Dedifferentiated amniotic fluid mesenchymal stem cell (primary cell): ENCODE results near the gene MYH3.

Experiments
- DNase-seq: peaks from one replicate; pipeline ENCODE4 v3.0.0-alpha.2; 2016; ENCODE audit errors: extremely low spot score

MYH3 gene

GRCh38 chr17:10649602-10650001, 7.5 kb downstream of the MYH3 start:
- DNase-seq: no peak

- DNase-seq: peak; percentile 27
These were observed 8.2 kb downstream of the MYH3 start for GRCh38 chr17:10648956-10649355.

- DNase-seq: no peak
These were observed 8.7 kb downstream of the MYH3 start for GRCh38 chr17:10648381-10648780.

- DNase-seq: peak; percentile 54
These were observed 10.6 kb downstream of the MYH3 start for GRCh38 chr17:10646392-10646990.

DNA sequence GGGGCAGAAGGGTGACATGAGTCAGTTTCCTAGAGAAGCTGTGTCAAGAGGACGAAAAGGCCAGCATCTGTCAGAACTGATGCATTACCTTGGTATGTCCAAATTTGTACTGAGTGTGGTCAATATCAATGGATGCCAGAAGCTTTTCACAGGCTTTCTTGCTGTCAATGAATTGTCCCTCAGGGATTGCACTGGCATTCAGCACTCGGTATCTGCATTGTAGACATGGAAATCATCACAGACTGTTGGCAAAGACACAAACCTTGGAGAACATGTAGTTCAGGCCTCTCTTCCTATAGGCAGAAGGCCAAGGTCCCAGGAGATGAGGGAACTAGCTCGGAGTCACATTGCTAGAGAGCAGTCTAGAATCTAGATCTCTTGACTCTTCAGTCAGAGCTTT, 16.6 kb downstream of the MYH3 start:
- no peak for DNase-seq

DNA sequence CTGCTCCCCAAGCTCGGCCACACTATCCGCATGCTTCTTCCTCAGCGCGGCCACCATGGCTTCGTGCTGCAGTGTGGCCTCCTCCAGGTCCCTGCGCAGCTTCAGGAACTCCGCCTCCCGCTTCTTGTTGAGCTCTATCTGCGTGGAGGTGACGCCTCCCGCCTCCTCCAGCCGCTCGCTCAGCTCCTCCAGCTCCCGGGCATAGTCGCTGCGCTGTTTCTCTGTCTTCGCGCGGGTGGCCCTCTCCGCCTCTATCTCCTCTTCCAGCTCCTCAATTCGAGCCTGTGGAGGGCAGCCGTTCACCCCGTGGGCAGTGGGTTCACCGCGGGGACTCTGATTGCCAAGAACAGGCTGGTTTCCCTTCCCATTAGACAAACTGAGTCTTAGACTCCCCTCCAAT, 19.0 kb downstream of the MYH3 start:
- peak; percentile 4 for DNase-seq

DNA sequence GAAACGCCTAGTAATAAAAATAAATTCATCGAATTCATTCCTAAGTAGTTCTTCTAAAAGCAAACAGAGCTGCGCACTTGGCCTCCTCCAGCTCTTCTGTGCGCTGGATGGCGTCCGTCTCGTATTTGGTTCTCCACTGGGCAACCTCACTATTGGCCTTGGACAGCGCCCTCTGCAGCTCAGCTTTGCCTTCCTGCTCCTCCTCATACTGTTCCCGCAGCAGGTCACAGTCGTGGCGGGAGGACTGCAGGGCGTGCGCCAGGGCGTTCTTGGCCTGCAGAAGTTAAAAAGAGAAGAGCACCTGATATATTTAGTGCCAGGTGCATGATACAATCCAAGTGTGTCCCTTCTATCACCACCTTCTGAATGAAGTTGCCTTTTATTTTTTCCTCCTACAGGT, 21.8 kb downstream of the MYH3 start:
- DNase-seq: no peak

DNA sequence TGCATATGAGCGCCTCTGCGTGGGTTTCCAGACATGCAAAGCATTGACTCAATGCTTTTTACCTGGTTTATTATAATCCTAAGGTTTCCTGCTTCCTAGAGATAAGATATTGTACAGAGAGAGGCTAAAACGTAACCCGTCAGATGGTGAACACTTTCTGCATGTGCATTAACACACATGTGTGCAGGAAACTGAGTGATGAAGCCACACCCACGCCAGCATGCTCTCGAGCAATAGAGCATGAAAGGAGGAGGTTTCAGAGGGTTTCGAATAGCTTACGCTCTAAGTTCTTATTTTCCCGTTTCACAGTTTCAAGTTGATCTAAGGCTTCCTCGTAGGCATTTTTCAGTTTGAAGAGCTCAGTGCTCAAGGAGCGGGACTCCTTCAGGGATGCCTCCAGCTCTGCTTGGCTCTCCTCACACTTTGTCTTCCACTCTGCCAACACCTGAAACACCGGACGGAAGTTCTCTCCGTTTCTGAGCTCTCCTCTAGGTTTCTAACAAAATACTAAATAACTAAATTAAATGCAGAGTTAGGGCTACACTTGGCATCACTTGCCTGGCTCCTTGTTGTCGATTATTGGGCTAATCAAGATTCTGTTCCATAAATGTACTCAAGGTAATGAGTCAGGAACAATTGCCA, 23.2 kb downstream of the MYH3 start:
- no peak for DNase-seq

DNA sequence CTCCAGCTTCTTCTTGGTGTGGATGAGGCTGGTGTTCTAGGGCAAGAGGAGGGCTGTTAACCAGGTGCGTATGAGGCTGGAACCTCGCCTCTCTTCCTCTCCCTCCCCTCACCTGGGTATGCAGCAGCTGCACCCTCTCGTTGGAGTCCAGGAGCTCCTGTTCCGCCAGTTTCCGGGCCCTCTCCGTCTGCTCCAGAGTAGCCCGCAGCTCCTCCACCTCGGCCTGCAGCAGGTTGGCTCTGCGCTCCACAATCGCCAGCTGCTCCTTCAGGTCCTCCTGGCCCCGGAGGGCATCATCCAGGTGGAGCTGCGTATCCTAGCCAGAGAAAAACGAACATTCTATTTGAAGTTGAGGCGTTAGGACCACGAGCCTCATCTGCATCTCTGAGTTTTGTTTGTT, 25.4 kb downstream of the MYH3 start:
- DNase-seq: no peak

DNA sequence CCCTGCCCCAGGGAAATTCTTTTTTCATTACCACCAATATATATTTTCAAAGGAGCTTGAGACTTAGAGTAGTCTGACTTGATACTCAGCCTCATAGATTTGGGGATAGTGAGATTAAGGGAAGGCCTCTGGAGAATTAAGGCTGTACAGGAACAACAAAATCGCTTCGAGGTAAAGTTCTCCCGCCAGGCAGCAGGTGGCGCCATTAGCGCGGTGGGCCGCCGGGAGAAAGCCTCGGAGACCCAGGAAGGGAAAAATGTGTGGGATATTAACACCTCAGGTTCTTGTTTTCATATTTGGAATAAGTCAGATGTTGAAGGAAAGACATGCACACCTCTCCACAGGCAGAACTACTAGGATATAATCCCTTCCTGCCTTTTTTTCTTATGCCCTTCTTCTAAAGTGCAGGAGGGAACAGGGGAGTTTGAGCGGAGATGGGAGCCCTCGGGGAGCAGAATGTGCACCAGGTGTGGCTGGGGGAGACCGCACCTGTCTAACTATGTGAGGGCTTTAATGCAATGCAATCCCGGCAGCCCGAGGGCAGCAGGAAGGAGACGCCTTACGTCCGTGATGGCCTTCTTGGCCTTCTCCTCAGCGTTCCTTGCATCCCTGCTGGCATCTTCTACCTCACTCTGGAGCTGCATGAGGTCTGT, 25.9 kb downstream of the MYH3 start:
- DNase-seq: no peak

- no peak for DNase-seq
These were observed 27.4 kb downstream of the MYH3 start for GRCh38 chr17:10629706-10630105.

DNA sequence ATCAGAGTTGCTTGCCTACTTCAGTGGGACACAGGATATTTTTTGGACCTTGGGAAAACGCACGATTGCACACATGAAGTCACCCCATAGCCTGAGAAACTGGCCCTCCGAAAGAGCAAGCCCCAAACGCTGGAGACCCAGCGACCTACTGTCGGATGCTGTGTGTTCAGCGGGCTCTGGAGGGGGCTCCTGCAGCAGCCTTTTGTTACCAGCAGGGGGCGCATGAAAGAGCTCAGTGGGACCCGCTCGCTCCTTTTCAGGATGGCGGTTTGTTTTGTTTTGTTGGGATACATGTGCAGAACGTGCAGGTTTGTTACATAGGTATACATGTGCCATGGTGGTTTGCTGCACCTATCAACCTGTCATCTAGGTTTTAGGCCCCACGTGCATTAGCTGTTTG, 28.4 kb downstream of the MYH3 start:
- no peak for DNase-seq

GRCh38 chr17:10626390-10626789, 30.7 kb downstream of the MYH3 start:
- no peak for DNase-seq

DNA sequence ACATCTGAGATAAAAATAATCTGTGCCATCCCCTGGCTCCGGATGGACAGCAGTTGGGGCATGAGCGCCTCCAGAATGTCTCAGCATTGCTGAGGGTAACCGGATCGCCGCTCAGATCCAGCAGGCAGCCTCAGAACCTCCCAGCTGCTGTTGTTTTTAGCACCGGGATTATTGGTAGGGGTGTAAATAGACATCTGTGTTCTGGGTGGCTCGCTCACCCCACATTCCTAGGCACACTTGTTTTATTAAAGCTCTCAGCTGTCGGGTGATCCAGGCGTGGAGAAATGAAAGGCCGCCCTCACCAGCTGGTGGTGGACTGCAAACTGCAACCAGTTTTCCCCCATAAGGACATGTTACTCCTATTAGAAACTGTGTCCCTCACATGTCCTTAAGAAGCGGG, 32.1 kb downstream of the MYH3 start:
- DNase-seq: no peak

DNA sequence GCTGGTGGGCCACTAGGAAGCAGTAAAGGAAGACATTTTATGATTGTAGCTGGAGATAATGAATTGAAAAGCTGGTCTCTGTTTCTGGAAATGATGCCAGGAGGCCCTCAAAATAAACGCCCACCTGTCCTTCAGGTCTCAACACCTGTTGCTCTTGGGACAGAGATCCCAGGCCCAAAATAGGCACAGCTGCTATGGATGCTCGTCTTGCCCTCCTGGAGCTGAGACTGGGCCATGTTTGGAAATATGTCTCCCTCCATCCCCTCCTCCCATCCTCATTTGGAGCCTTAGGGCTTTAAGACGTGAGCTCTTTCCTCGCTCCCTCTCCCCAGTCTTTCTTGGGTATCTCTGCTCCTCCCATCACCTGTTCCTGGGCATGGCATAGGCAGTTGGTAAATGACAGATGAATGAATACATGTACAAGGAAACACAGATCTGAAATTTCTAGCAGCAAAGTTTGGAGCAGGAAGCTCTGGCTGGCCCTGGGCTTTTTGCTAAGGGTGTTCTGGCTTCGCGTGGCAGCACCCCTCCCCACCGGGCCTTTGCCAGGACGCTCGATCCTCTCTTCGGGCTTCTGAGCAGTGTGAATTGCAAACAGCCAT, 33.3 kb downstream of the MYH3 start:
- DNase-seq: no peak

- no peak for DNase-seq
These were observed 34.3 kb downstream of the MYH3 start for GRCh38 chr17:10622617-10623485.

GRCh38 chr17:10621397-10621796, 35.7 kb downstream of the MYH3 start:
- no peak for DNase-seq

GRCh38 chr17:10620823-10621222, 36.3 kb downstream of the MYH3 start:
- no peak for DNase-seq

- peak; percentile 80 for DNase-seq
These were observed 38.9 kb downstream of the MYH3 start for GRCh38 chr17:10618202-10618635.

DNA sequence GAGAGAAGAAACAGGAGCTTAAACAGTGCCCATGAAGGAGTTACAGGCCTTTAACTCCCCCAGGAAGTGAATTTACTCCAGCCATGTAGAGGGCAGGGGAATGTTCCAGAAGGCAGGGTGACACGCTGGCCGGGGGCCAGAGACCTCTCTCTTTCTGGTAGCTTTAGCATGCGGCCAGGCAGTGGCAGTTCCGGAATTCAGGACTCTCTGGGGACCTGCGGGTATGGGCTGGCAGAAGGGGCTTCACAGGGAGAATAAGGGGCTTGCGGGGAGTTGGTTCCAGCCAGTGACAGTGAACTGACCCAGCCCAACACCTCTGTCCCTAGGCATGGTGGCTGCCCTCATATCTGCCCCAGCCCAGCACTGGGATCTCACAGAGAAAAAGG, 40.0 kb downstream of the MYH3 start:
- DNase-seq: no peak

DNA sequence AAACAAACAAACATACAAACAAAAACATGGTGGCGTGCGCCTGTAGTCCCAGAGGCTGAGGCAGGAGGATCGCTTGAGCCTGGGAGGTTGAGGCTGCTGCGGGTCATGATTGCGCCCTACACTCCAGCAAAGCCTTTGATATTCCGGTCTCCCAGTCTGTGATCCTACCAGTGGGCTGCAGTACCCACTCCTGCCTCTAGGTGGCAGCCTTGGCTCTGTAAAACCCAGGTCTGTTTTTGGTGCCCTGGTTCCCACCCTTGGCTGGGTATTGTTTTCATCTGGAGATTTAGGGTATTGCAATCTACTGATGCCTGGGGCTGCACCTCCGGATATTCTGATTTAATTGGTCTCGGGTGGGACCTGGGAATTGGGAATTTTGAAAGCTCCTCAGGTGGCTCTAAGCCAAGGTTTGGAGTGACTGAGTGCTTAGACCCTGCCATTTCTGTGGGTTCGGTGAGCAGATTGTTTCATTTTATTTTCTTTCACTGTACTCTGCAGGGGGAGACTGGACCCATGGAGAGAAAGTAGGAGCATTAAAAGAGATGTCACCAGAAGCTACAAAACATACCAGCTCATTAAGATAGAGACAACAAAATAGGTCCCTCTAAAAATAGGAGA, 40.5 kb downstream of the MYH3 start:
- peak; percentile 67 for DNase-seq
